Measurements from ENCODE around the gene APOM.

DNA sequence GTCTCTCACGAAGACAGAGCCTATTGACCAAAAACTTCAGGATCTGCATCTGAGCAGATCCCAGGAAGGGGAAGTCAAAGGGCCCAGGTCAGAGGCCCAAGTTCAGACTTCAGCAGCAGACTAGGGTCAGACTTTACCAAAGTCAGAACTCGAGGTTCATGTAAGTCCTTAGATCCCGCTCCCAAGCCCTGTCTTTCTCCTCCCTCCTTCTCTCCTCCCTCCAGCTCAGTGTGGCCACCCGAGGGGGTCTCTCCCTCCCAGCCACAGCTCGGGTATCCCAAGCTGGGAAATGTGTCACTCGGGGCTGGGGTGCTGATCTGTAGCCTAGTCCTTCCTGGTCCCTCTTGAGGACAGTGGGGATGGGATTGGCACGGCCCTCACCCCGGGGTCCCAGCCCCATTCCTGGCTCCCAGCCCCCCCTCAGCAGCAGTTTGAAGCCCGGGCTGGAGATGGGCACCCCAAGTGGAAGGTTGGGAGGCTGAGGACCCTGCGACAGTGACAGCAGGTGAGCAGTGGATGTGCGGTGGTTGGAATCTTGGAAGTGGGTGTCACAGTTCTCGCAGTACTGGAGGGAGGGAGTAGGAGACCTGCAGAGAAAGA is 6.5 kb downstream of the APOM start:
- TF ChIP-seq, protein P1, sequence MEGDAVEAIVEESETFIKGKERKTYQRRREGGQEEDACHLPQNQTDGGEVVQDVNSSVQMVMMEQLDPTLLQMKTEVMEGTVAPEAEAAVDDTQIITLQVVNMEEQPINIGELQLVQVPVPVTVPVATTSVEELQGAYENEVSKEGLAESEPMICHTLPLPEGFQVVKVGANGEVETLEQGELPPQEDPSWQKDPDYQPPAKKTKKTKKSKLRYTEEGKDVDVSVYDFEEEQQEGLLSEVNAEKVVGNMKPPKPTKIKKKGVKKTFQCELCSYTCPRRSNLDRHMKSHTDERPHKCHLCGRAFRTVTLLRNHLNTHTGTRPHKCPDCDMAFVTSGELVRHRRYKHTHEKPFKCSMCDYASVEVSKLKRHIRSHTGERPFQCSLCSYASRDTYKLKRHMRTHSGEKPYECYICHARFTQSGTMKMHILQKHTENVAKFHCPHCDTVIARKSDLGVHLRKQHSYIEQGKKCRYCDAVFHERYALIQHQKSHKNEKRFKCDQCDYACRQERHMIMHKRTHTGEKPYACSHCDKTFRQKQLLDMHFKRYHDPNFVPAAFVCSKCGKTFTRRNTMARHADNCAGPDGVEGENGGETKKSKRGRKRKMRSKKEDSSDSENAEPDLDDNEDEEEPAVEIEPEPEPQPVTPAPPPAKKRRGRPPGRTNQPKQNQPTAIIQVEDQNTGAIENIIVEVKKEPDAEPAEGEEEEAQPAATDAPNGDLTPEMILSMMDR (IDR thresholded peaks at IDR 0.05; ENCODE audit: low read depth, low read length, poor library complexity, severe bottlenecking) = no peak
- TF ChIP-seq EZH2phosphoT487 (IDR thresholded peaks at IDR 0.05; ENCODE audit: borderline replicate concordance, low read length) = no peak

Data from DOHH2 (cell line).